ENCODE results near the gene SAMD14. TPM values are rescaled to one million over a fixed set of nuclear protein-coding genes. Genes with fewer than 3 reads are reported as not detected.

Gene SAMD14
- total and polyA plus RNA-seq, 11 donors: 0.44 to 3.9 (median 1.2) TPM

DNA sequence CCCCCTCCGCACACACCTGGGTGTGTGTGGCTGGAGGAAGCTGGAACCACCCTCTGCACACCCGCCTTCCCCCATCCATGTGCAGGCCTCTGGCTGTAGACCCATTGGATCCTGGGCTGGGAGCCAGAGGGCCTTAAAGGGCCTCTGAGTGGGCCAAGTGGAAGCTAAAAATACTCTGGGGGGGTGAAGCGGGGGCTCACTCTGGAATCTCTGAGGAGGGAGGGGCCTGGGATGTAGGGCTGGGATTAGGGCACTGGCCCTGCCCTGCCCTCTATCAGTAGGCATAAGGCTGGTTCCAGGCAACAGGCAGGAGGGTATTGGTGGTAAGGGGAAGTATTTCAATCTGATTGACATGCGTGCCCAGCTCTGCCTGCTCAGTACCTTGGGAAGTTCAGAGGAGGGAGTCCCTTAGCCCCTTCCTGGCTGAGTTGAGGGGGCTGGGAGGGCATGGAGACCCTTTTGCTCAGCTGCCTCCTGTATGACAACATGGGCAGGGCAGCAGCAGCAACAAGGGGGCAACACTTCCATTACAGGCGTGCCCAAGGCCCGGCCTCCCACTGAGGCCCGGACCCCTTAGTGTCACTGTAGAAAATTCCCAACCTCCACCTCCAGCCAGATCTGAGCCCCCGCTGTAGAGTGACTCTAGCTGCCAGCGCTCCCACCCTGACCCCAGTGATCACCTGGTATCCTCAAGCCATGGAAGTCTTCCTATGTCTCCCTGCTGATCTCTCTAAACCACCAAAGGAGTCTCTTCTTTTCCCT, 68.8 kb downstream of the SAMD14 start:
- peaks cover 0 to 12% (median 0%) of the 10 kb centered on the region in 9 donors for H3K27me3 ChIP-seq
- peaks cover 0 to 97% (median 84%) of the 10 kb centered on the region in 12 donors for H3K4me1 ChIP-seq
- peak overlapping the region; percentile 63 to 97 (median 89) for H3K27ac ChIP-seq
- H3K4me3 ChIP-seq: peak overlapping the region in 8 of 12 donors; percentile 1 to 43 (median 28)
- intact Hi-C loops (cut with DNase I): loop anchor here in 1 of 10 donors (5.0 kb wide), 1 partner anchor 34 kb away; no protein-coding TSS in a partner anchor
- TF ChIP-seq CTCF (IDR thresholded peaks at IDR 0.05): no peak
- peak in 1 of 2 donors; percentile 60 for TF ChIP-seq POLR2A (IDR thresholded peaks at IDR 0.05)
- peaks cover 0 to 4% (median 0%) of the 10 kb centered on the region in 9 donors for H3K36me3 ChIP-seq
- DNase-seq: peak; percentile 87 to 96 (median 91)
- WGBS, 4 donors: 51 to 61% (median 55%) methylated on average over 9 of the region's 9 CpGs
- no peaks in the 10 kb centered on the region for H3K9me3 ChIP-seq
- ATAC-seq: peak; percentile 75 to 88 (median 80)

Other genes starting within 250 kb of the SAMD14 start
- gene DLX4, start 161.0 kb downstream of the SAMD14 start, total RNA-seq: under 1 TPM in 1 of 9 donors, not detected in 8; 0.19 TPM
- gene DLX4, start 161.0 kb downstream of the SAMD14 start, polyA plus RNA-seq: under 1 TPM in 1 of 2 donors, not detected in 1; 0.03 TPM
- under 1 TPM in 3 of 9 donors, not detected in 6; 0.09 to 0.61 (median 0.12) TPM for gene DLX3, start 134.9 kb downstream of the SAMD14 start, total RNA-seq
- gene DLX3, start 134.9 kb downstream of the SAMD14 start, polyA plus RNA-seq: under 1 TPM; 0.08 TPM
- 10 to 100 TPM; 18.4 to 71.2 (median 23.6) TPM for gene ITGA3, start 74.0 kb downstream of the SAMD14 start, total RNA-seq
- gene ITGA3, start 74.0 kb downstream of the SAMD14 start, polyA plus RNA-seq: 10 to 100 TPM; 16.8 to 72.9 TPM
- gene PDK2, start 34.8 kb downstream of the SAMD14 start, total RNA-seq: 100 to 1,000 TPM; 142 to 490 (median 200) TPM
- gene PDK2, start 34.8 kb downstream of the SAMD14 start, polyA plus RNA-seq: 100 to 1,000 TPM; 125 to 173 TPM
- 10 to 100 TPM; 17.0 to 55.9 (median 31.3) TPM for gene PPP1R9B, start 20.5 kb upstream of the SAMD14 start, total RNA-seq
- gene PPP1R9B, start 20.5 kb upstream of the SAMD14 start, polyA plus RNA-seq: 10 to 100 TPM; 30.4 to 33.4 TPM
- 100 to 1,000 TPM; 110 to 224 (median 151) TPM for gene SGCA, start 35.8 kb upstream of the SAMD14 start, total RNA-seq
- gene SGCA, start 35.8 kb upstream of the SAMD14 start, polyA plus RNA-seq: 100 to 1,000 TPM in 1 of 2 donors, 10 to 100 TPM in 1; 96.5 to 225 TPM
- gene COL1A1, start 71.5 kb upstream of the SAMD14 start, total RNA-seq: 100 to 1,000 TPM in 3 of 9 donors, 10 to 100 TPM in 6; 10.2 to 897 (median 55.4) TPM
- 100 to 1,000 TPM in 1 of 2 donors, 10 to 100 TPM in 1; 17.2 to 109 TPM for gene COL1A1, start 71.5 kb upstream of the SAMD14 start, polyA plus RNA-seq
- gene TMEM92, start 144.3 kb upstream of the SAMD14 start, total RNA-seq: not detected
- under 1 TPM in 1 of 2 donors, not detected in 1; 0.11 TPM for gene TMEM92, start 144.3 kb upstream of the SAMD14 start, polyA plus RNA-seq
- gene XYLT2, start 216.0 kb upstream of the SAMD14 start, total RNA-seq: 10 to 100 TPM; 11.3 to 19.2 (median 13.9) TPM
- gene XYLT2, start 216.0 kb upstream of the SAMD14 start, polyA plus RNA-seq: 1 to 10 TPM; 9.5 to 9.9 TPM
- 10 to 100 TPM; 52.9 to 91.6 (median 65.3) TPM for gene MRPL27, start 243.0 kb upstream of the SAMD14 start, total RNA-seq
- 100 to 1,000 TPM; 190 to 243 TPM for gene MRPL27, start 243.0 kb upstream of the SAMD14 start, polyA plus RNA-seq
- gene EME1, start 243.1 kb upstream of the SAMD14 start, total RNA-seq: 1 to 10 TPM in 1 of 9 donors, under 1 TPM in 2, not detected in 6; 0.70 to 3.4 (median 0.75) TPM
- gene EME1, start 243.1 kb upstream of the SAMD14 start, polyA plus RNA-seq: under 1 TPM; 0.22 to 0.72 TPM

Measured in heart left ventricle (tissue), 16 donors.